ENCODE data around the gene SOX5. TPM values are rescaled to one million over a fixed set of nuclear protein-coding genes. Genes with fewer than 3 reads are reported as not detected.

Gene SOX5
- total RNA-seq, 1 experiment from 2014 or later = 0.52 TPM

GRCh38 chr12:23669691-23670090, 279.8 kb downstream of the SOX5 start:
- H2AFZ ChIP-seq (ENCODE audit: low read depth, low read length, poor library complexity, severe bottlenecking) = no peak overlapping the region
- no peak for DNase-seq (ENCODE audit: low read depth, low spot score)
- no peak overlapping the region for H3K9ac ChIP-seq (ENCODE audit: low read length)
- peaks cover 4 to 27% of the 10 kb centered on the region in 2 experiments; a peak in 3 of 4 replicates for H3K9me3 ChIP-seq (ENCODE audit: control insufficient read depth in 1 of 2, insufficient read depth in 1 of 2, low read depth in 1 of 2, low read length in 2 of 2)
- no peaks in the 10 kb centered on the region for H3K27me3 ChIP-seq (ENCODE audit: insufficient read depth, low read length)
- no peaks in the 10 kb centered on the region for H3K79me2 ChIP-seq (ENCODE audit: insufficient read depth, low read length)
- H4K20me1 ChIP-seq (ENCODE audit: insufficient read depth) = no peaks in the 10 kb centered on the region; the same call in 1 of the 2 replicates
- ChIA-PET RAD21 (ENCODE audit: low non-redundant PET in 1 of 2, low total read pairs in 2 of 2, uncharacterized antibody in 2 of 2, unreplicated experiment in 2 of 2) (no interaction called here), POLR2A (no interaction called here), CTCF (no interaction called here)
- intact Hi-C loops (cut with micrococcal nuclease) = no loop called here
- no peaks in the 10 kb centered on the region for H3K9me2 ChIP-seq (ENCODE audit: insufficient read depth)
- no TSS peak for BruUV-seq (replicated peaks)
- no peak overlapping the region for H3K27ac ChIP-seq (ENCODE audit: low read depth, low read length)
- no peaks in the 10 kb centered on the region for H3K36me3 ChIP-seq (ENCODE audit: control insufficient read depth in 1 of 2, insufficient read depth in 2 of 2, low read length in 2 of 2)
- H3K4me1 ChIP-seq (ENCODE audit: control insufficient read depth in 1 of 2, insufficient read depth in 2 of 2, low read length in 2 of 2) = no peaks in the 10 kb centered on the region
- H3K4me3 ChIP-seq (replicated peaks in 1 of 2; ENCODE audit: low read depth in 1 of 2, low read length in 2 of 2) = no peak overlapping the region
- no peak overlapping the region for H3K4me2 ChIP-seq (ENCODE audit: low read length)
- ATAC-seq = no peak
- TF ChIP-seq FOSL1 (IDR thresholded peaks at IDR 0.05; ENCODE audit: low read depth) (no peak), RAD21 (IDR thresholded peaks at IDR 0.05; ENCODE audit: low read depth) (no peak)

GRCh38 chr12:23666866-23667265, 282.6 kb downstream of the SOX5 start:
- ATAC-seq = no peak

More at GRCh38 chr12:23666866-23667265, 282.6 kb downstream of the SOX5 start:
- no peak for DNase-seq (ENCODE audit: low read depth, low spot score)
- Histone ChIP-seq H3K27ac (ENCODE audit: low read depth, low read length) (no peak overlapping the region), H3K36me3 (ENCODE audit: control insufficient read depth in 1 of 2, insufficient read depth in 2 of 2, low read length in 2 of 2) (no peaks in the 10 kb centered on the region), H3K79me2 (ENCODE audit: insufficient read depth, low read length) (no peaks in the 10 kb centered on the region), H3K9me3 (ENCODE audit: control insufficient read depth in 1 of 2, insufficient read depth in 1 of 2, low read depth in 1 of 2, low read length in 2 of 2) (peaks cover 13 to 19% of the 10 kb centered on the region in 2 experiments; a peak in 3 of 4 replicates), H3K27me3 (ENCODE audit: insufficient read depth, low read length) (no peaks in the 10 kb centered on the region), H3K4me1 (ENCODE audit: control insufficient read depth in 1 of 2, insufficient read depth in 2 of 2, low read length in 2 of 2) (no peaks in the 10 kb centered on the region), H3K9ac (ENCODE audit: low read length) (no peak overlapping the region), H3K9me2 (ENCODE audit: insufficient read depth) (no peaks in the 10 kb centered on the region), H4K20me1 (ENCODE audit: insufficient read depth) (no peaks in the 10 kb centered on the region), H2AFZ (ENCODE audit: low read depth, low read length, poor library complexity, severe bottlenecking) (no peak overlapping the region), H3K4me2 (ENCODE audit: low read length) (no peak overlapping the region), H3K4me3 (replicated peaks in 1 of 2; ENCODE audit: low read depth in 1 of 2, low read length in 2 of 2) (no peak overlapping the region)
- BruUV-seq (replicated peaks) = no TSS peak
- ChIA-PET CTCF (no interaction called here), POLR2A (no interaction called here), RAD21 (ENCODE audit: low non-redundant PET in 1 of 2, low total read pairs in 2 of 2, uncharacterized antibody in 2 of 2, unreplicated experiment in 2 of 2) (no interaction called here)
- TF ChIP-seq MAX (IDR thresholded peaks at IDR 0.05) = no peak
- TF ChIP-seq POLR2AphosphoS5 (IDR thresholded peaks at IDR 0.05; ENCODE audit: low read depth, low read length) = no peak
- no peak for TF ChIP-seq ATF3 (IDR thresholded peaks at IDR 0.05)
- TF ChIP-seq SP1 (IDR thresholded peaks at IDR 0.05; ENCODE audit: low read depth) = no peak
- no peak for TF ChIP-seq CEBPB (IDR thresholded peaks at IDR 0.05; ENCODE audit: low read depth)
- TF ChIP-seq CBX3 (IDR thresholded peaks at IDR 0.05; ENCODE audit: low read depth) = no peak
- TF ChIP-seq SIN3A (IDR thresholded peaks at IDR 0.05; ENCODE audit: low read depth) = no peak
- no peak for TF ChIP-seq FOSL1 (IDR thresholded peaks at IDR 0.05; ENCODE audit: low read depth)
- TF ChIP-seq JUND (IDR thresholded peaks at IDR 0.05) = no peak
- TF ChIP-seq YY1 (IDR thresholded peaks at IDR 0.05; ENCODE audit: extremely low read depth, insufficient replicate concordance, low read depth, low read length) = no peak
- TF ChIP-seq RAD21 (IDR thresholded peaks at IDR 0.05; ENCODE audit: low read depth) = no peak
- no peak for TF ChIP-seq TCF7L2 (IDR thresholded peaks at IDR 0.05; ENCODE audit: borderline replicate concordance, extremely low read depth, insufficient read depth, insufficient read length)
- no peak for TF ChIP-seq SRF (IDR thresholded peaks at IDR 0.05; ENCODE audit: low read depth)
- no peak for TF ChIP-seq ZNF274 (IDR thresholded peaks at IDR 0.05; ENCODE audit: low read depth, low read length)
- TF ChIP-seq EZH2phosphoT487 (IDR thresholded peaks at IDR 0.05; ENCODE audit: borderline replicate concordance) = no peak
- no peak for TF ChIP-seq EZH2 (IDR thresholded peaks at IDR 0.05)
- no peak for TF ChIP-seq CTCF (IDR thresholded peaks at IDR 0.05 in 2 of 3, conservative IDR thresholded peaks at IDR 0.05 in 1 of 3; ENCODE audit: borderline replicate concordance in 1 of 3, insufficient read depth in 1 of 3, low read depth in 2 of 3, low read length in 2 of 3)
- TF ChIP-seq ELF1 (IDR thresholded peaks at IDR 0.05; ENCODE audit: borderline replicate concordance, low read depth) = no peak
- intact Hi-C loops (cut with micrococcal nuclease) = no loop called here
